ENCODE data around the gene PPP4R4.
"Not testable (repeated sequence)": the region's sequence is repeated elsewhere in the genome, so short reads cannot be mapped to it uniquely, and the experiment has no call there.

PPP4R4 gene

GRCh38 chr14:94278731-94279130 is 104.6 kb downstream of the PPP4R4 start:
- no peak for DNase-seq

GRCh38 chr14:94282991-94283723 is 109.0 kb downstream of the PPP4R4 start:
- no peak for DNase-seq

GRCh38 chr14:94284221-94284620 is 110.1 kb downstream of the PPP4R4 start:
- no peak for DNase-seq

- no peak for DNase-seq
These were observed 111.0 kb downstream of the PPP4R4 start for GRCh38 chr14:94285158-94285557.

GRCh38 chr14:94288610-94289465 is 114.7 kb downstream of the PPP4R4 start:
- DNase-seq = no peak

- DNase-seq = no peak
These were observed 116.1 kb downstream of the PPP4R4 start for GRCh38 chr14:94290197-94290596.

GRCh38 chr14:94291159-94291905 is 117.2 kb downstream of the PPP4R4 start:
- DNase-seq = no peak

GRCh38 chr14:94291906-94292525 is 117.9 kb downstream of the PPP4R4 start:
- DNase-seq = no peak

- no peak for DNase-seq
These were observed 118.4 kb downstream of the PPP4R4 start for GRCh38 chr14:94292526-94292871.

- DNase-seq = no peak
These were observed 118.9 kb downstream of the PPP4R4 start, which contains the start of gene SERPINA10 for GRCh38 chr14:94292872-94293577. SERPINA10 (minus strand) TSS chr14:94293268; CDS start chr14:94290593, 2,675 bp downstream.

- no peak for DNase-seq
These were observed 119.4 kb downstream of the PPP4R4 start for GRCh38 chr14:94293578-94293924.

GRCh38 chr14:94295360-94296180 is 121.4 kb downstream of the PPP4R4 start:
- DNase-seq = no peak

- DNase-seq = not testable (repeated sequence)
These were observed 122.0 kb downstream of the PPP4R4 start for GRCh38 chr14:94296181-94296545.

- DNase-seq = no peak
These were observed 124.0 kb downstream of the PPP4R4 start for GRCh38 chr14:94298130-94298529.

GRCh38 chr14:94303111-94303510 is 129.0 kb downstream of the PPP4R4 start:
- no peak for DNase-seq

GRCh38 chr14:94304243-94304642 is 130.1 kb downstream of the PPP4R4 start:
- no peak for DNase-seq

GRCh38 chr14:94305620-94306019 is 131.5 kb downstream of the PPP4R4 start:
- no peak for DNase-seq

- DNase-seq = no peak
These were observed 132.2 kb downstream of the PPP4R4 start for GRCh38 chr14:94306047-94306978.

- no peak for DNase-seq
These were observed 133.4 kb downstream of the PPP4R4 start for GRCh38 chr14:94307410-94307992.

- no peak for DNase-seq
These were observed 135.6 kb downstream of the PPP4R4 start for GRCh38 chr14:94309721-94310120.
